HCT116 (cell line): Measurements from ENCODE around the gene OIT3. TPM values are rescaled to one million over a fixed set of nuclear protein-coding genes. Genes with fewer than 3 reads are reported as not detected.
"Not testable (repeated sequence)": the region's sequence is repeated elsewhere in the genome, so short reads cannot be mapped to it uniquely, and the experiment has no call there.

Experiments
- ATAC-seq: fragments of 200-7000 bp; cut with Tn5 transposase; 2 replicates; pipeline ENCODE4 v1.9.1; 2020; ENCODE audit warnings: mild to moderate bottlenecking, moderate library complexity
- BruUV-seq: library from RNA; stranded (reverse); fragments of 400-500 nt; replicated peaks from 2 replicates; lab custom pipeline; 2021; lab: Mats Ljungman, UMichigan
- CTCF ChIA-PET: fragments of 300-600 bp; sonication (Branson Sonifier 250); formaldehyde crosslinking; loops from one replicate; lab custom pipeline; 2021; ENCODE audit warnings: antibody characterized with exemption; lab: Charles Lee
- POLR2A ChIA-PET: fragments of 300-600, 350-600 bp; sonication (Branson Sonifier 250); formaldehyde crosslinking; loops from one replicate; lab custom pipeline; 2021; ENCODE audit warnings: antibody characterized with exemption; lab: Charles Lee
- RAD21 ChIA-PET, 2 experiments: fragments of 300-600 bp; sonication (Branson Sonifier 250); formaldehyde crosslinking; loops; one replicate each; lab custom pipeline; 2023; ENCODE audit warnings: low total read pairs in 2 of 2; ENCODE audit not compliant: uncharacterized antibody in 2 of 2, unreplicated experiment in 2 of 2, low non-redundant PET in 1 of 2; lab: Charles Lee
- DNase-seq: peaks from one replicate; pipeline ENCODE4 v3.0.0-alpha.2; 2010; ENCODE audit warnings: low read depth, low spot score
- H2AFZ ChIP-seq: fragments of 200-600 bp; shearing (Covaris generic), sonication (generic); 2 replicates; pipeline ENCODE4 v1.6.1; 2017; ENCODE audit warnings: low read depth, mixed run types, mixed read lengths, antibody characterized with exemption, low read length; ENCODE audit not compliant: poor library complexity, severe bottlenecking
- H3K27ac ChIP-seq: 2 replicates; pipeline ENCODE4 v1.5.1; 2012; ENCODE audit warnings: low read depth, low read length
- H3K27me3 ChIP-seq: fragments of 200-600 bp; sonication (generic); 2 replicates; pipeline ENCODE4 v1.6.1; 2016; ENCODE audit warnings: mixed run types, low read length, mixed read lengths; ENCODE audit not compliant: insufficient read depth
- H3K36me3 ChIP-seq, 2 experiments: fragments of 200-500 bp in 1 of 2; fragments of 200-600 bp in 1 of 2; sonication (Bioruptor generic) in 1 of 2; sonication (generic) in 1 of 2; 2 replicates each; pipeline versions ENCODE4 v1.5.1 to v1.6.1; 2014 to 2016; ENCODE audit warnings: low read length in 2 of 2, inconsistent platforms in 1 of 2, mixed read lengths in 1 of 2, mixed run types in 1 of 2; ENCODE audit not compliant: insufficient read depth in 2 of 2, control insufficient read depth in 1 of 2
- H3K4me1 ChIP-seq, 2 experiments: fragments of 200-600 bp in 1 of 2; sonication (generic) in 1 of 2; 2 replicates each; pipeline versions ENCODE4 v1.5.1 to v1.6.1; 2012 to 2017; ENCODE audit warnings: low read length in 2 of 2, inconsistent platforms in 1 of 2, mild to moderate bottlenecking in 1 of 2, mixed read lengths in 1 of 2, mixed run types in 1 of 2, moderate library complexity in 1 of 2; ENCODE audit not compliant: insufficient read depth in 2 of 2, control insufficient read depth in 1 of 2
- H3K4me2 ChIP-seq: fragments of 200-600 bp; sonication (generic); 2 replicates; pipeline ENCODE4 v1.6.1; 2017; ENCODE audit warnings: mixed run types, low read length, mixed read lengths
- H3K4me3 ChIP-seq, 2 experiments: fragments of 200-600 bp in 1 of 2; sonication (generic) in 1 of 2; replicated peaks in 1 of 2; 2 replicates each; pipeline ENCODE4 v1.5.1; 2011 to 2016; ENCODE audit warnings: low read length in 2 of 2, control low read depth in 1 of 2, low read depth in 1 of 2, mild to moderate bottlenecking in 1 of 2, mixed read lengths in 1 of 2, mixed run types in 1 of 2
- H3K79me2 ChIP-seq: fragments of 200-600 bp; sonication (generic); 2 replicates; pipeline ENCODE4 v1.6.1; 2017; ENCODE audit warnings: mild to moderate bottlenecking, mixed run types, low read length, moderate library complexity, mixed read lengths; ENCODE audit not compliant: insufficient read depth
- H3K9ac ChIP-seq: fragments of 200-600 bp; sonication (generic); 2 replicates; pipeline ENCODE4 v1.6.1; 2016; ENCODE audit warnings: low read length, mixed read lengths
- H3K9me2 ChIP-seq: fragments of 200-600 bp; sonication (generic), shearing (Covaris generic); 2 replicates; pipeline ENCODE4 v1.6.1; 2017; ENCODE audit warnings: mixed run types, mild to moderate bottlenecking, moderate library complexity; ENCODE audit not compliant: insufficient read depth
- H3K9me3 ChIP-seq, 2 experiments: fragments of 200-500 bp in 1 of 2; fragments of 200-600 bp in 1 of 2; sonication (Bioruptor generic) in 1 of 2; sonication (generic) in 1 of 2; 2 replicates each; pipeline ENCODE4 v1.6.1; 2014 to 2017; ENCODE audit warnings: low read length in 2 of 2, mixed read lengths in 2 of 2, inconsistent platforms in 1 of 2, low read depth in 1 of 2, mild to moderate bottlenecking in 1 of 2, mixed run types in 1 of 2, moderate library complexity in 1 of 2; ENCODE audit not compliant: control insufficient read depth in 1 of 2, insufficient read depth in 1 of 2
- H4K20me1 ChIP-seq: fragments of 200-600 bp; sonication (generic), shearing (Covaris generic); 2 replicates; pipeline ENCODE4 v1.6.1; 2017; ENCODE audit warnings: mixed run types, mild to moderate bottlenecking, moderate library complexity; ENCODE audit not compliant: insufficient read depth
- ATF3 ChIP-seq: IDR thresholded peaks from 2 replicates; pipeline ENCODE4 v1.6.1; 2012
- EZH2 ChIP-seq: fragments of 200-600 bp; sonication (generic); IDR thresholded peaks from 2 replicates; pipeline ENCODE4 v1.6.1; 2017; ENCODE audit warnings: antibody characterized with exemption, mixed run types
- EZH2phosphoT487 ChIP-seq: fragments of 200-600 bp; IDR thresholded peaks from 2 replicates; pipeline ENCODE4 v1.6.1; 2018; ENCODE audit warnings: antibody characterized with exemption, borderline replicate concordance
- JUND ChIP-seq: IDR thresholded peaks from 2 replicates; pipeline ENCODE4 v1.6.1; 2012
- MAX ChIP-seq: IDR thresholded peaks from 2 replicates; pipeline ENCODE4 v1.6.1; 2012
- POLR2AphosphoS5 ChIP-seq: IDR thresholded peaks from 2 replicates; pipeline ENCODE4 v1.6.1; 2011; ENCODE audit warnings: mild to moderate bottlenecking, low read depth, low read length, moderate library complexity
- RAD21 ChIP-seq: IDR thresholded peaks from 2 replicates; pipeline ENCODE4 v1.6.1; 2012; ENCODE audit warnings: low read depth, mild to moderate bottlenecking
- SIN3A ChIP-seq: IDR thresholded peaks from 2 replicates; pipeline ENCODE4 v1.6.1; 2012; ENCODE audit warnings: low read depth
- SP1 ChIP-seq: IDR thresholded peaks from 2 replicates; pipeline ENCODE4 v1.6.1; 2012; ENCODE audit warnings: low read depth
- SRF ChIP-seq: IDR thresholded peaks from 2 replicates; pipeline ENCODE4 v1.6.1; 2012; ENCODE audit warnings: low read depth
- ZBTB33 ChIP-seq: IDR thresholded peaks from 2 replicates; pipeline ENCODE4 v1.6.1; 2011; ENCODE audit warnings: mild to moderate bottlenecking, low read length, moderate library complexity; ENCODE audit not compliant: insufficient replicate concordance; ENCODE audit errors: extremely low read depth
- ZFX ChIP-seq: fragments of 450-650 bp; IDR thresholded peaks from 2 replicates; pipeline ENCODE4 v1.6.1; 2017
- ZNF274 ChIP-seq: fragments of 200-500 bp; sonication (Bioruptor generic); IDR thresholded peaks from 2 replicates; pipeline ENCODE4 v1.6.1; 2014; ENCODE audit warnings: mild to moderate bottlenecking, low read depth, low read length, inconsistent platforms
- intact Hi-C: fragments of 100-400 bp; cut with micrococcal nuclease; formaldehyde crosslinking; loops from 2 replicates; pipeline ENCODE4 v1.10.0; 2022
- total RNA-seq: library from RNA; stranded (reverse); gene quantifications from one replicate; pipeline ENCODE4 v1.2.1, GENCODE V29; 2021; ENCODE audit not compliant: unreplicated experiment

Gene OIT3
- total RNA-seq, 1 experiment from 2014 or later: not detected

GRCh38 chr10:72898616-72899015, 5.1 kb downstream of the OIT3 start:
- Histone ChIP-seq H3K79me2 (no peaks in the 10 kb centered on the region), H3K9me3 (no peaks in the 10 kb centered on the region), H3K4me1 (no peaks in the 10 kb centered on the region), H3K4me2 (no peak overlapping the region), H3K27ac (no peak overlapping the region), H3K36me3 (no peaks in the 10 kb centered on the region), H3K9ac (no peak overlapping the region), H3K27me3 (no peaks in the 10 kb centered on the region), H3K9me2 (no peaks in the 10 kb centered on the region), H4K20me1 (no peaks in the 10 kb centered on the region), H2AFZ (no peak overlapping the region), H3K4me3 (no peak overlapping the region)
- ChIA-PET POLR2A (no interaction called here), CTCF (no interaction called here), RAD21 (no interaction called here)
- ATAC-seq: no peak
- no TSS peak for BruUV-seq
- no peak for TF ChIP-seq ATF3
- DNase-seq: no peak
- intact Hi-C loops: no loop called here

- Histone ChIP-seq H3K9me2 (no peaks in the 10 kb centered on the region), H3K4me3 (no peak overlapping the region), H3K36me3 (no peaks in the 10 kb centered on the region), H3K4me2 (no peak overlapping the region), H3K27me3 (no peaks in the 10 kb centered on the region), H3K9ac (no peak overlapping the region), H3K79me2 (no peaks in the 10 kb centered on the region), H3K4me1 (no peaks in the 10 kb centered on the region), H3K27ac (no peak overlapping the region), H4K20me1 (no peaks in the 10 kb centered on the region), H3K9me3 (no peaks in the 10 kb centered on the region), H2AFZ (no peak overlapping the region)
- DNase-seq (no peak), ATAC-seq (no peak)
- CTCF ChIA-PET: no interaction called here
- TF ChIP-seq SP1: no peak
- TF ChIP-seq ZBTB33: no peak
- TF ChIP-seq SRF: no peak
- no peak for TF ChIP-seq MAX
- no peak for TF ChIP-seq JUND
- no peak for TF ChIP-seq EZH2
- TF ChIP-seq SIN3A: no peak
- no peak for TF ChIP-seq RAD21
- no peak for TF ChIP-seq POLR2AphosphoS5
- no peak for TF ChIP-seq EZH2phosphoT487
- TF ChIP-seq ZFX: no peak
- no peak for TF ChIP-seq ZNF274
- intact Hi-C loops: no loop called here
- RAD21 ChIA-PET: no interaction called here
- no TSS peak for BruUV-seq
- POLR2A ChIA-PET: no interaction called here
These were observed 6.0 kb downstream of the OIT3 start for GRCh38 chr10:72899545-72899944.

GRCh38 chr10:72903941-72904446, 10.5 kb downstream of the OIT3 start:
- H3K27me3 ChIP-seq, H3K36me3 ChIP-seq, H3K4me3 ChIP-seq, H4K20me1 ChIP-seq, CTCF ChIA-PET, DNase-seq, POLR2A ChIA-PET, H3K27ac ChIP-seq, BruUV-seq, H3K79me2 ChIP-seq, H2AFZ ChIP-seq, H3K9me3 ChIP-seq, ATAC-seq, H3K9ac ChIP-seq, H3K4me2 ChIP-seq, H3K4me1 ChIP-seq, RAD21 ChIA-PET, H3K9me2 ChIP-seq, intact Hi-C loops: not testable (repeated sequence)
